Esophagus muscularis mucosa (tissue), 4 donors: ENCODE measurements around the gene HYI.

Experiments
- CTCF ChIP-seq, 3 experiments: fragments of 200-600 bp in 2 of 3; fragments of 450-650 bp in 1 of 3; sonication (generic) in 2 of 3; IDR thresholded peaks; one replicate each; pipeline ENCODE4 v1.5.1; 2017 to 2019; ENCODE audit warnings: antibody characterized with exemption in 3 of 3, mild to moderate bottlenecking in 2 of 3, moderate library complexity in 1 of 3
- EP300 ChIP-seq: sonication (generic); formaldehyde crosslinking; IDR thresholded peaks from one replicate; pipeline ENCODE4 v1.6.1; 2017; ENCODE audit warnings: antibody characterized with exemption
- POLR2A ChIP-seq: fragments of 450-650 bp; IDR thresholded peaks from one replicate; pipeline ENCODE4 v1.6.1; 2017; ENCODE audit warnings: antibody characterized with exemption, moderate library complexity, mild to moderate bottlenecking, low read depth
- POLR2AphosphoS5 ChIP-seq, 2 donors: sonication (generic); formaldehyde crosslinking; IDR thresholded peaks; one replicate each; pipeline ENCODE4 v1.6.1; 2017; ENCODE audit warnings: antibody characterized with exemption in 2 of 2

GRCh38 chr1:43451157-43451591 lies 2.6 kb downstream of the HYI start:
- TF ChIP-seq POLR2A (no peak), CTCF (IDR thresholded peaks at IDR 0.05) (no peak), POLR2AphosphoS5 (IDR thresholded peaks at IDR 0.05) (no peak), EP300 (no peak)
